HG03469 (cell line): ENCODE results near the gene RTN4RL1.

Experiments used
- ATAC-seq: cut with Tn5 transposase; IDR thresholded peaks from one replicate; pipeline ENCODE4 v1.9.1; 2021; ENCODE audit warnings: mild to moderate bottlenecking, moderate library complexity, moderate number of reproducible peaks; ENCODE audit not compliant: unreplicated experiment

The RTN4RL1 gene

DNA sequence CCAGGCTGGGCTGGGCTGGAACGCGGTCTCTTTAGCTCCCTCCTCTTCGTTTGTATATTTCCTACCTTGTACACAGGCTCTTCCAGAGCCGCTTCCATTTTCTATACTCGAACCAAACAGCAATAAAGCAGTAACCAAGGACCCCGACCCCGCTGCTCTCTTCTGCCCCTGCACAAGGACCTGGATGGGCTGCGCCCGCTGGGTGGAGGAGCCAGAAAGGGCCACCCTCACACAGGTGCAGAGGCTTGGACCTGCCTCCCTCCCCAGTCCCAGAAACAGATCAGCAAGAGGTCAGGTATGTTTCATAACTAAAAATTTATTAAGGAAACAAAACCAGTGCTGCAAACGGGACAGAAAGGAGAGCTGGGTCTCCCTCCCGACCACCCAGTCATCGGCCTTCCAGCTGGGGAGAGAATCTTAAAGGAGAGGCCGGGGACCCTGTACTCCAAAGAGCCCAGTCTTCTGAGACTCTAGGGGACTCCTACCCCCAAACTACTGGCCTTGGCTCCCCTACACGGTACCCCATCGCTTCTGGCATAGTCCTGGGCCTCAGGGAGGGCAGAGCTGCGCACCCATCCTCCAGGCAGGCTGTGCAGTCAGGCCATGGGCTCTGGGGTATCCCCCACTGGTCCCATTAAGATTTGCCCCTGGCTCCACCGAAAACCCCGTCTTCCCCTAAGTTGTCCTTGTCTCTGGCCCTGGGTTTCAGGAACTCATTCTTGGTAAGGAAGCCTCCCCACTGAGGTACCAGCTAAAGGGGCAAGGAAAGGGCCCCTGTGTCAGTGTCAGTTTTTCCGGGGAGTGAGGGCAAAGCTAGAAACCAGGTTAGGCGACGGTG lies 34.6 kb upstream of the RTN4RL1 start:
- ATAC-seq, result no peak

DNA sequence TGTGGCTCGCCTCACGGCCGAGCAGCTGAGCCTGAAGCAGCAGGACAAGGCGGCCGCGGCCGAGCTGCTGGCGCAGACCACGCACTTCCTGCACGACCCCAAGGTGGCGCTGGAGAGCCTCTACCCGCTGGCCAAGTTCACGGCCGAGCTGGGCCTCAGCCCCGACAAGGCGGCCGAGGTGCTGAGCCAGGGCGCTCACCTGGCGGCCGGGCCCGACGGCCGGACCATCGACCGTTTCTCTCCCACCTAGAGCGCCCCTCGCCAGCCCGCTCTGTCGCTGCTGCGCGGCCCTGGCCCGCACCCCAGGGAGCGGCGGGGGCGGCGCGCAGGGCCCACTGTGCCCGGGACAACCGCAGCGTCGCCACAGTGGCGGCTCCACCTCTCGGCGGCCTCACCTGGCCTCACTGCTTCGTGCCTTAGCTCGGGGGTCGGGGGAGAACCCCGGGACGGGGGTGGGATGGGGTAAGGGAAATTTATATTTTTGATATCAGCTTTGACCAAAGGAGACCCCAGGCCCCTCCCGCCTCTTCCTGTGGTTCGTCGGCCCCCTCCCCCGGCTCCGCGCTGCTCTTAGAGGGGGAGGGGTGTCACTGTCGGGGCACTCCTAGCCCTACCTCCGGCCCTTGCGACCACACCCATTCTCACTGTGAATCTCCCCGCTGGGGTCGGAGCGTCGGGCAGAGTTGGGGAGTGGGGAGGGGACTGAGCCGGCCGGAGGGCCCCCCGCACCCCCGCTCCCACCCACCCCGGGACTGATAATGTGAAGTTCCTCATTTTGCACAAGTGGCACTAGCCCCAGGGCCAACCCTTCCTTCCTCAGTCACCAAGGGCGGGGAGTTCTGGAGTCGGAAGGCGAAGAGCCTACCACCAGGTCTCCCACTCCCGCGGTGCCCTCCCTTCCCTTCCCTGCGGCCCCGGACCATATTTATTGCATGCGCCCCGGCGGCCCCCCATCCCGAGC lies 33.7 kb upstream of the RTN4RL1 start:
- ATAC-seq, result no peak

DNA sequence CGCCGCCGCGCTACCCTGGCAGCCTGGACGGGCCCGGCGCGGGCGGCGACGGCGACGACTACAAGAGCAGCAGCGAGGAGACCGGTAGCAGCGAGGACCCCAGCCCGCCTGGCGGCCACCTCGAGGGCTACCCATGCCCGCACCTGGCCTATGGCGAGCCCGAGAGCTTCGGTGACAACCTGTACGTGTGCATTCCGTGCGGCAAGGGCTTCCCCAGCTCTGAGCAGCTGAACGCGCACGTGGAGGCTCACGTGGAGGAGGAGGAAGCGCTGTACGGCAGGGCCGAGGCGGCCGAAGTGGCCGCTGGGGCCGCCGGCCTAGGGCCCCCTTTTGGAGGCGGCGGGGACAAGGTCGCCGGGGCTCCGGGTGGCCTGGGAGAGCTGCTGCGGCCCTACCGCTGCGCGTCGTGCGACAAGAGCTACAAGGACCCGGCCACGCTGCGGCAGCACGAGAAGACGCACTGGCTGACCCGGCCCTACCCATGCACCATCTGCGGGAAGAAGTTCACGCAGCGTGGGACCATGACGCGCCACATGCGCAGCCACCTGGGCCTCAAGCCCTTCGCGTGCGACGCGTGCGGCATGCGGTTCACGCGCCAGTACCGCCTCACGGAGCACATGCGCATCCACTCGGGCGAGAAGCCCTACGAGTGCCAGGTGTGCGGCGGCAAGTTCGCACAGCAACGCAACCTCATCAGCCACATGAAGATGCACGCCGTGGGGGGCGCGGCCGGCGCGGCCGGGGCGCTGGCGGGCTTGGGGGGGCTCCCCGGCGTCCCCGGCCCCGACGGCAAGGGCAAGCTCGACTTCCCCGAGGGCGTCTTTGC lies 32.8 kb upstream of the RTN4RL1 start:
- no peak for ATAC-seq

DNA sequence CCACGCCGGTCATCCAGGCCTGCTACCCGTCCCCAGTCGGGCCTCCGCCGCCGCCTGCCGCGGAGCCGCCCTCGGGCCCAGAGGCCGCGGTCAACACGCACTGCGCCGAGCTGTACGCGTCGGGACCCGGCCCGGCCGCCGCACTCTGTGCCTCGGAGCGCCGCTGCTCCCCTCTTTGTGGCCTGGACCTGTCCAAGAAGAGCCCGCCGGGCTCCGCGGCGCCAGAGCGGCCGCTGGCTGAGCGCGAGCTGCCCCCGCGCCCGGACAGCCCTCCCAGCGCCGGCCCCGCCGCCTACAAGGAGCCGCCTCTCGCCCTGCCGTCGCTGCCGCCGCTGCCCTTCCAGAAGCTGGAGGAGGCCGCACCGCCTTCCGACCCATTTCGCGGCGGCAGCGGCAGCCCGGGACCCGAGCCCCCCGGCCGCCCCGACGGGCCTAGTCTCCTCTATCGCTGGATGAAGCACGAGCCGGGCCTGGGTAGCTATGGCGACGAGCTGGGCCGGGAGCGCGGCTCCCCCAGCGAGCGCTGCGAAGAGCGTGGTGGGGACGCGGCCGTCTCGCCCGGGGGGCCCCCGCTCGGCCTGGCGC lies 32.1 kb upstream of the RTN4RL1 start:
- ATAC-seq, result no peak

DNA sequence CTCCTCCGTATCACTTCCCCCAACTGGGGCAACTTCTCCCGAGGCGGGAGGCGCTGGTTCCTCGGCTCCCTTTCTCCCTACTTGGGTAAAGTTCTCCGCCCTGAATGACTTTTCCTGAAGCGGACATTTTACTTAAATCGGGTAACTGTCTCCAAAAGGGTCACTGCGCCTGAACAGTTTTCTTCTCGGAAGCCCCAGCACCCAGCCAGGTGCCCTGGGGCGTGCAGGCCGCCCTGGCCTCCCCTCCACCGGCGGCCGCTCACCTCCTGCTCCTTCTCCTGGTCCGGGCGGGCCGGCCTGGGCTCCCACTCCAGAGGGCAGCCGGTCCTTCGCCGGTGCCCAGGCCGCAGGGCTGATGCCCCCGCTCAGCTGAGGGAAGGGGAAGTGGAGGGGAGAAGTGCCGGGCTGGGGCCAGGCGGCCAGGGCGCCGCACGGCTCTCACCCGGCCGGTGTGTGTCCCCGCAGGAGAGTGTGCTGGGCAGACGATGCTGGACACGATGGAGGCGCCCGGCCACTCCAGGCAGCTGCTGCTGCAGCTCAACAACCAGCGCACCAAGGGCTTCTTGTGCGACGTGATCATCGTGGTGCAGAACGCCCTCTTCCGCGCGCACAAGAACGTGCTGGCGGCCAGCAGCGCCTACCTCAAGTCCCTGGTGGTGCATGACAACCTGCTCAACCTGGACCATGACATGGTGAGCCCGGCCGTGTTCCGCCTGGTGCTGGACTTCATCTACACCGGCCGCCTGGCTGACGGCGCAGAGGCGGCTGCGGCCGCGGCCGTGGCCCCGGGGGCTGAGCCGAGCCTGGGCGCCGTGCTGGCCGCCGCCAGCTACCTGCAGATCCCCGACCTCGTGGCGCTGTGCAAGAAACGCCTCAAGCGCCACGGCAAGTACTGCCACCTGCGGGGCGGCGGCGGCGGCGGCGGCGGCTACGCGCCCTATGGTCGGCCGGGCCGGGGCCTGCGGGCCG lies 31.4 kb upstream of the RTN4RL1 start:
- ATAC-seq, result no peak

DNA sequence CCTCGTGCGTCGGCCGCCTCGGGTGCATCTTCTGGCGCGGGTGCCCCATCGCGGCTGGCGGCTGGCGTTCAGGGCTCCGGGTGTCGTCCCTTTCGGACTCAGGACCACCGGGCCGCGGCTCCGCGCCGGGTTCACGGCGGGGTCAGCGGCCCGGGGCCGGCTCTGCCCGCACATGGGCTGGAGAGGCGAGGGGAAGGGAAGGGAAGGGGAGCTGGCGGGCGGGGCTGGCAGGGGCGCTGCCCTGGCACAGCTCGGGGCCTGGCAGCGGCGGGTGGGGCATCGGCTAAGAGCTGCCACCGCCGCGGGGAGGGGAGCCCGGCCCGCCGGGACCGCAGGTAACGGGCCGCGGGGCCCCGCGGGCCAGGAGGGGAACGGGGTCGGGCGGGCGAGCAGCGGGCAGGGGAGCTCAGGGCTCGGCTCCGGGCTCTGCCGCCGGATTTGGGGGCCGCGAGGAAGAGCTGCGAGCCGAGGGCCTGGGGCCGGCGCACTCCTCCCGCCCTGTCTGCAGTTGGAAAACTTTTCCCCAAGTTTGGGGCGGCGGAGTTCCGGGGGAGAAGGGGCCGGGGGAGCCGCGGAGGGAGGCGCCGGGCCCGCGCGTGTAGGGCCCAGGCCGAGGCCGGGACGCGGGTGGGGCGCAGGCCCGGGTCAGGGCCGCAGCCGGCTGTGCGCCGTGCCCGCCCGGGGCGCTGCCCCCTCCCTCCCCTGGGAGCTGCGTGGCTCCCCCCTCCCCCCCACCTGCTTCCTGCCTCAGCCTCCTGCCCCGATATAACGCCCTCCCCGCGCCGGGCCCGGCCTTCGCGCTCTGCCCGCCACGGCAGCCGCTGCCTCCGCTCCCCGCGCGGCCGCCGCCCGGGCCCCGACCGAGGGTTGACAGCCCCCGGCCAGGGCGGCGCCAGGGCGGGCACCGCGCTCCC lies 30.4 kb upstream of the RTN4RL1 start:
- ATAC-seq, result no peak

DNA sequence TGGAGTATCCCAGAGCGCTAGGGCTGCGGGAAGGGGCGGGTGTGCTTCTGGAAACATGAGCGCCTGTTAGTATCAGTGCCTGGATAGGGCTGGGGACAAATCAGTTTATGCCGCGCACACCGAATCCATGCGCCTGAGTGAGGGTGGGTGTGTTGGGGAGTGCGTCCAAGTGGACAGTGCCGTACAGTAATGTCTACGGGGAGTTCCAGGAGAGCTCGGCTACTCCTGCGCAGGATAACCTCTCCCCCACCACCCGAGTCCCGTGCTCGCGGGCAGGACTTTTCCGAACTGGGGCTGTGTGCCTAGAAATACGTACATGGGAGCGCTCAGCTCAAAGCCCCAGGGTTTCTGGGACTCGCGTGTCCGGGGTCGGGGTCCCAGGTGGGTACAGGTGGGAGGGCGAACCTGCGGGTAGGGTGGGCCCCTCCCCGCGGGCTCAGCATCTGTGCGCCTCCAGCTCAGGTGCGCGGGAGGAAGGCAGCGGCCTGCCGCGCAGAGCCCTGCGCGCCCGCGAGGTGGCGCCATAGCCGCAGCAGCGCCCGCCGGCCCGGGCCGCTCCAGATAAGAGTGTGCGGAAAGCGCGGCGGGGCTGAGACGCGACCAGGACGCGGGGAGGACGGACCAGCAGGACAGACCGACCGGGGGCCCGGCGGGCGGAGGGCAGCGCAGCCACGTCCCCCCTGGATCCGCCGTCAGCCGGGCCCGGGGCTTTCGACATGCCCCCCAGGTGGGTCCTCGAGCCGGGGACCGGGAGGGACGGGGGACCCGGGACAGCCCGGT lies 29.6 kb upstream of the RTN4RL1 start, which contains the start of gene HIC1:
HIC1 (plus strand) TSS at position 592 of the 780 bp plus-strand sequence. CDS start 1,588 bp downstream, outside the sequence.
- ATAC-seq, result peak; percentile 30

DNA sequence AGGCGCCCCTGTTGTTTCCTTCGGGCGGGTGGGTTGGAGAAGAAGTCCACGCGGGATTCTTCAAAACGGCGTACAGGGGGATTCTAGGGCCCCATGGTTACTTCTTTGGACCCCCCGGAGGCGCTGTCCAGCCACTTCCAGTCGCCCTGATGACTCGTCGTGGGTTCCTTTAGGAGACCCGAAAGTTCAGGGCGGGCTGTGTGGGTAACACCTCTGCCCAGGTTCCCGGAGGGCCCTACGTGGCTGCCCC lies 29.1 kb upstream of the RTN4RL1 start:
- no peak for ATAC-seq

DNA sequence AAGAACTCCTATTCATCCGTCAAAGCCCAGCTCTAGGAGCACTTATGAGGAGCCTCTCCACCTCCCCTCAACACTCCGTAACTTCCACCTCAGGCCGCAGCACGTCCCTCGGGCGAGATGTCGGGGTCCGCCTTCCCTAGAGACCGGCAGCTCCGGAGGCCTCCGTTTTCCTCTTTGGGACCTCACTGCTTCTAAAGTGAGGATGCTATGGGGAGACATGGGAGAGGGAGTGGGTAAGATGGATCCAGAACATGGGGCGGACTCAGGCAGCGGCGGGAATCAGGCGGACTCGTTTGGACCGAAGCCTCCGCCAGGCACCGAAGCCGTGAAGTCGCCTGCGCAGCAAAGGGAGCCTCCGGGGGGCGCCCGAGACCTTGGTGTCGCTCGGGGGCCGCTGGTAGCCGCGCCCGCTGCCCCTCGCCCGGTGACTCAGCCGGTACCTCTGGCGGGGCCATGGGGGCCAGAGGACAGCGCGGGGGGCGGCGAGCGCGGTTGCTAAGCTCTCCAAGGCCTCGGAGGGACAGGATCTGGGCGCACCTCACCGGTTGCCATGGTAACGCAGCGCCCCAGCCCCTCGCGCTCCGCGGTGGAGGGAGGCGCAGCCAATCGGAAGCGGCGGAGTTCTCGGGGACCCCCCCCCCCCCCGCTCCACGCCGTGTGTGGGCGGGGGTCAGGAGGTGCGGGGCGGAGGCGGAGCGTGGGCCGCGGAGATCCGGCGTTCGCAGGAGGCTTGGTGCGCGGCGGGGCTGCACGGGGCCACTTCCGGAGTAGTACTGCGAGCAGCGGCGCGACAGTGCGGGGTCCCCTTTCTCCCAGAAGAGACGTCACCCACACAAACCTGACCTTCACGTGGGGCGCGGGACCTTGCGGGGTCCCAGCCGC lies 28.5 kb upstream of the RTN4RL1 start:
- ATAC-seq, result no peak

DNA sequence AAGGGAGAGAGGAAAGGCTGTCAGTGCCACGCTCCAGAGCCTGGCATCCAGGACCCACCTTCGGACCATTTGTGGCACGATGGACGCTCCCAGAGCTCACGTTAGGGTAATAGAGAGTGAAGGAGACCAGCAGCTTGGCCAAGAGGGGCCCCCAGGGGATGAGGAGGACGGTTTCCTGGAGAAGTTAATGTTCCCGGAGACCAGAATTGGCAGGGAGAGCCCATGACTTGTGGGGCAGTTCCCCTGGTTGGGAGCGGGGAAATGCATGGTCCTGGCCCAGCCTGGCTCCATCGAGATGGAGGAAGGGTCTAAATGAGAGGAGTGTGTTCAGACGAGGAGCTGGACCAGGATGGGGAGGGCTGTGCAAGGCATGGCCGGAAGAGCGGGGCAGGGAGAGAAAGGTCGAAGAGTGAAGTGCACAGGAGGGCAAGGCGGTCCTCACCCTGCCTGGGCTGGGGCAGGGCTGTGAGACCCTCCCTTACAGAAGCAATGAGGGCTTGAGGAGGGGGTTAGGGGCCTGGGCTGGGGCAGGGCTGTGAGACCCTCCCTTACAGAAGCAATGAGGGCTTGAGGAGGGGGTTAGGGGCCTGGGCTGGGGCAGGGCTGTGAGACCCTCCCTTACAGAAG lies 26.9 kb upstream of the RTN4RL1 start:
- no peak for ATAC-seq

DNA sequence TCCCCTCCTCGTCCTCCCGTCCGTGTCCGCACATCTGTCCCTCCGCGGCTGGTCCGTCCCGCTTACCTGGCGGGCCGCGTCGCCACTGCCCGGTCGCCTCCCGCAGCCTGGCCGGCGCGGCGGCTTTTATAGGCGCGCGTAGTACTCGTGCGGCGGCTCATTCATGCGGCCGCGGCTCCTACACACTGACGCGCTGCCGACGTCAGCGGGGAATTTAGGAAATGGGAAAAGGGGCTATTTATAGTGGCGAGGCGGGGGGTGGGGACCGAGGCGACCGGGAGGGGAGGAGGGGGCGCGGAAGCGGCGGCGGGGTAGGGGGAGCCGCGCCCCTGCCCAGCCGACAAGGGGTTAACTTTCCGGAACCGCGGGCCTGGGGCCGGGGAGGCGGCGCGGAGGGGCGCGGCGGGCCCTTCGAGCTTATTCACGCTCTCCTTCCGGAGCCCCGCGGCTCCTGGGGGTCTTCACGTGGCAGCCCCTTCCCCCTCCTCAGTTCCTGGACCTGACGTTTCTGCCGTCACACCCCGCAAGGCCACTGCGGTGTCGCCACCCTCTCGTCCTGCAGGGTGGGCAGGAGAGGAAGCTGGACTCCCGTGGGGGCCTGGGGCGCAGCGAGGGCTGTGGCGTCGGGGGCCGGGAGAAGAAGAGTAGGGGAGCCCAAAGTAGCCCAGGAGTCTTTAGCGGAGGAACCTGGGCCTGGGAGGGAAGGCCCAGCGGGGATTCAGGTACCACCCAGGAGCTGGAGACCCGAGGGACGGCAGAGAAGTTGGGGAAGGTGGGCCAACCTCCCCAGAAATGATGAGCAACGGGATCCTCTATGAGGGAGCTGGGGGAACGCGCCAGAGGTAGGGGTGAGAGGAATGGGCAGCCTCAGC lies 26.2 kb upstream of the RTN4RL1 start:
- ATAC-seq, result no peak

DNA sequence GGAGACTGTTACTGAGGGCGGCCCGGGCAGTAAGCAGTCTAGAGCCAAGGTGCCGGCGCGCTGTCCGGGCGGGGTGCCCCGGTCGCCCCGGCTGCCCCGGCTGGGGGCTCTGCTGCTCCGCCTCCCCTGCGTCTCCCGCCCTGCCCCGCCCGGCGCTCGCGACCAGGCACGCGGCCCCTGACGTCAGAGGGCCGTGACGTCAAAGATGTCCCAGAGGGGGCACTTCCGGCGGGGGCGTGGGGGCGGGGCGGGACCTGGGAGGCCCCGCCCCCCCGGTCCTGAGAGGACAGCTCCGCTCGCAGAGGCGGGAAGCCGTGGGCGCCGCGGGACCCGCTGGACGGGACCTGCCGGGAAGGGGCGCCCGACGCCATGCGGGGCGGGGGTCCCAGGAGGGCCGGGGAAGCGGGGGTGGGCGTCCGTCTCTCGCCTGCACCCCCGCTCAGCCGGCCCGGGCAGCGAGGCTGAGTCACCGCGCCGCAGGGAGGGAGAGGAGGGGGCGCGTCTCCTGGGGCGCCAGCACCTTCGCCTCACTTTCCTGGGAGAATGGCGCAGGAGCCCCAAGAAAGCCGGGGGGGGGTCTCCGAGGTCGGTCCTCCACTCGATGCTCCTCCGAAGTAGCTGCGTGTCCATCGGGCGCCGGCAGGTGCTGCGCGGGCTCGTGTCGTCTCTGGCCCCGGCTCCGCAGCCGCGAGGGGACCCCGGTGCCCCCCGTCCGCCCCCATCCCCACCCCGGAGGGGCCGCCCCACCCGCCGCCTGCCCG lies 25.3 kb upstream of the RTN4RL1 start:
- no peak for ATAC-seq

DNA sequence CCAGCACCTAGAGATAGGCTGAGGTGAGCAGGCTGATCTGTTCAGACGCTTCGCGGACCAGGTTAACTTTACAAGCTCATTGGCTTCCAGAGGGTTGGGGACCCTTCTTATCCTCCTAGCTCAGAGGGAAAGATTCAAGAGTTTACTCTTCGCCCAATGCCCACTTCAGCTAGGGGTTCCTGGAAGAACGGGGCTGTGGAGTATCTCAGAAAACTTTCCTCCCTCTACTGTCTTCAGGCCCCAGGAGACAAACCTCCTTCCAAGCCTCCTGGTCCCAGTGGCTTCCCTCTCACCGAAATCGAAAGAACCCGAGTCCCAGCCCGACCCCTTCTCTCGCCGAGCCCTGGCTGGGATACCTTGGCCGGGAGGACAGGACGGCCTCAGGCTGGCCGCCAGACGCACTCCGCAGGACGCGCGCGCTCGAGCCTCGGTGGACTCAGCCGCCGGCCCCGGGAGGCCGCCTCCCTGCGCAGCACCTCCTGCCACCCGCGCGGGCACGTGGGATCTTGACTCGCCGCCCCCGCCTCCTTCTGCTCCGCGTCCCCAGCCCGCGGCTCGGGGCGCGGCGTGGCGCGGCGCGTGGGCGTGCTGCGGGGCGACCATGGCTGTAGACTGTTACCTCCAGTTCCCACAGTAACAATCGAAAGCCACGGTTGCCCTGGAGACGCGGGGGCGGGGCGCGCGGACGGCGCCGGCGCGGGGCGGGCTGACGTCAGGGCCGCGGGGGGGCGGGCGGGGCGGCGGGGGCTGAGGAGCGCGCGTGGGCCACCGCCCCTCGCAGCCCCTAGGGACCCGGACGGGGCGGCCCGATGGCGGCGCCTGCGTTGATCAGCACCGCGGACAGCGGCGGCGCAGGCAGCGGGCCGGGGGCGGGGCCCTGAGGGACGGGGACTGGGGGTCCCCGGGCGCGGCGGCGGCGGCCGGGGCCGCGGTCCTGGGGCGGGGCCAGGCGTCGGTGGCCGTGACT lies 24.5 kb upstream of the RTN4RL1 start:
- ATAC-seq, result peak; percentile 32
